Measurements from ENCODE around the gene PLB1.
"Not testable (repeated sequence)": the region's sequence is repeated elsewhere in the genome, so short reads cannot be mapped to it uniquely, and the experiment has no call there.

The PLB1 gene

DNA sequence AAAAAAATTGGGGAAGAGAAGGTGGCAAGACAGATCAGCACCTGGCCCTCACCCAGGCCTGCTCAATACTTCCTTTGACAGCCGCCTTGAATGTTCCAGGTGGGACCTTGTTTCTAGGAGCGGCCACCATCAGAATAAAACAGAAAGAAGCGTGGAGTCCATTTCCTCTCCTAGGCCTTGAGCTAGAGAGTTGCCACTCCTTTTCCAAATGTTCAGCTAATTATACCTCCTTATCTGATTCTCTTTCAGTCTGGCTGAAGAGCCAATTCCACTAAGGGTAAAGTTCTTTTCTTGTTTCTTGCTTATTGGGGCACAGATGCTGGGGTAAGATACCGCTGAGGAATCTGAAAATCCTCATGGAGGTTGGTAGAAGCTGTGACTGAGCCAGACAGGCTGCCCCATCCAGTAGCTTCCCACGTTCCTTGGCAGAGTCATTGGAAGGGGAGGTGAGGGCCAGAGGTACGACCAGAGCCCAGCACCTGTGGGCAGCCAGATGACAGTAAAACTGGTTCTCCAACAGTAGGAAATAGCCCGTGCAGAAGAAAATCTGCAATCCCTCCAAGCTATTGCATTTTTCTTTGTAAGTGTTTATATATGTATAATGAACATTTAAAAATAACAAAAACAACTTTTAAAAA lies 51.5 kb downstream of the PLB1 start:
- Mint-ChIP-seq H3K4me3 (no peak overlapping the region), H3K27me3 (no peaks in the 10 kb centered on the region), H3K4me1 (peaks cover 30% of the 10 kb centered on the region), H3K27ac (peak overlapping the region in 1 of 2 donors; percentile 74), H3K9me3 (no peaks in the 10 kb centered on the region)
- DNase-seq (no peak), ATAC-seq (no peak)

DNA sequence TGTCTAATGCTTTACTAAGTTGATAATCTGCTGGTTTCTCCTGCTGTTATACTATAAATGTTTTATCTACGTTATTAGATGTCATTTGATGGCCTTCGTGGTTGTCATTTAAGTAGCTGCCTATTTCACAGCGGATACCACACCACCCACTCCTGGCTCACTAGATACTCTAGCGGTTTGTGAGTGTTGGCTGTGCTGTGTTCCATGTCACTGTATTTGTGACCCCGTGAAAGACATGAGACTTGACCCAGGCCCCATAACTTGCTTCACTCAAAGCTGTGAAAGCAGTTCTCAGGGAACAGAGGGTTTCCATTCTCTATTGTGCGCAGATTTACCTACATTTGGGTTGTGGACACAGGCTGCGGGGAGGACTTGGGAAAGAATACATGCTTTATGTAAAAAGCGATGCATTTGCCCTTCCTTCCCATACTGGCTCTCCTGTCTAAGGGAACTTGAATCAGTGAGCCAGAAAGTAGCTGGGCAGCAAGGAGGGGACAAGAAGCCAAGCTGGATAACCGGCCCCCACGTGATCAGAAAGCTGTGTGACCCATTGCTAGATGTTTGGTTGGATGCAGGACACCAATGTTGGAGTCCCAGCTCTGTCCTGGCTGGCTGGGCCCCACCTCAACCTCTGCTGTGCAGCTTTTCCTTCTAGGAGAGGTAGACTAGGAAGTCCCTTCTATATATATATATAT lies 52.2 kb downstream of the PLB1 start:
- Mint-ChIP-seq H3K9me3 (no peaks in the 10 kb centered on the region), H3K27me3 (no peaks in the 10 kb centered on the region), H3K4me1 (peaks cover 31% of the 10 kb centered on the region), H3K4me3 (no peak overlapping the region), H3K27ac (no peak overlapping the region)
- DNase-seq (no peak), ATAC-seq (no peak)

DNA sequence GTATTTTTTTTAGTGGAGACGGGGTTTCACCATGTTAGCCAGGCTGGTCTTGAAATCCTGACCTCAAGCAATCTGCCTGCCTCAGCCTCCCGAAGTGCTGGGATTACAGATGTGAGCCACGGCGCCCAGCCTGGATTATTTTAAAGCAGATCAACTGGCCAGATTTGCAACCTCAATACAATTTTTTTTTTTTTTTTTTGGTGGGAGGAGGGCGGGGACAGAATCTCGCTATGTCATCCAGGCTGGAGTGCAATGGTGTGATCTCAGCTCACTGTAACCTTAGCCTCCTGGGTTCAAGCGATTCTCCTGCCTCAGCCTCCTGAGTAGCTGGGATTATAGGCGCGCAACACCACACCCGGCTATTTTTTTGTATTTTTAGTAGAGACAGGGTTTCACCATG lies 54.5 kb downstream of the PLB1 start:
- H3K27ac Mint-ChIP-seq, DNase-seq, H3K27me3 Mint-ChIP-seq, H3K9me3 Mint-ChIP-seq, ATAC-seq, H3K4me3 Mint-ChIP-seq: not testable (repeated sequence)
- H3K4me1 Mint-ChIP-seq = peaks cover 19% of the 10 kb centered on the region

DNA sequence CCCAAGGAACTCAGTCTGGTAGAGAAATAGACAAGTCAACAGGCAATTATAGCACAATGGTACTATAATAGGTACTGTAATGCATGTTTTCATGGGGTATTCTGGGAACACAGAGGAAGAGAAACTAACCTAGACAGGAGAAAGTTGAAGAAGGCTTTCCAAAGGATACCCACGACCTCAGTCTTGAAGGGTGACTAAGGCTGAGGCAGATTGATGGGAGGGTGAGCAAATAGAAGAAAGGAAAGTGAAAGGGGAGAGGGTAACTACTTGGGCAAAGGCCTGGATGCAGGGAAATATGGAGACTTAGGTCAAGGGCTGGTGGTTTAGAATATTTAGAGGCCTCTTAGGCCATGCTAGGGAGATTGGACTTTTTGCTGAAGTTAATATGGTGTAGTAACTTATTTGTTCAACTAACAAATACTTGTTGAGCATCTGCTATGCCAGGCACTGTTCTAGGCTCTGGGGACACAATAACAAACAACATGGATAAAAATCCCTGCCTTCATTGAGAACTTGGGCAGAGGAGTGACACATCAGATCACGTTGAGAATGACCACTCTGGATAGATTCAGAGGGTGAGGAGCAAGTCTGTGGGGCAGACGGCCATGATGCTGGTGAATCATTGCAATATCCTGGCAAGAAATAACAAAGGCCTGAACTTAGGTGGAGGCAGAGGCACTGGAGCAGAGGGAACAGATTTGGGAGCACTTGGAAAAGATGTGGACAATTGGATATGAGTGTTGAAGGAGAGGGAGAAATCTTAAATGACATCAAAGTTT lies 56.4 kb downstream of the PLB1 start:
- H3K27me3 Mint-ChIP-seq = no peaks in the 10 kb centered on the region
- H3K4me3 Mint-ChIP-seq = no peak overlapping the region
- peaks cover 8% of the 10 kb centered on the region for H3K4me1 Mint-ChIP-seq
- H3K27ac Mint-ChIP-seq = no peak overlapping the region
- no peaks in the 10 kb centered on the region for H3K9me3 Mint-ChIP-seq
- DNase-seq = no peak
- no peak for ATAC-seq

DNA sequence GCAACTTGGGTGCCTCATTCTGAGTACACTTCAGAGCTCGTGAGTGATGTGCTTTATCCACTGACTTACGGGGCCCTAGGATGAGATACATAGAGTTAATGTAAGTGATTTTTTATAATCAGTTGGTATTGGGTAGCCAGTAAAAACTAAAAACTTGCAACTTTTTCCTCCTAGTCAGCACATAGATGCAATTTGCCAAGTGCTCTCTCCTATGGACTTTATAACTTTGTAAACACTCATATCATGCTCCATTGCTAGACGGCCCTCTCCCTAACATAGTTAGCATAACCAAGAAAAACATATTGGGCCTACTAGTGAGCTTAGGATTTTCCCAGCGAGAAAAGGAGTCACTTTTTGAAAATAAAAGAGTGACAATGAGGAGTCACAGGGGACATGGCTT lies 60.4 kb downstream of the PLB1 start:
- Mint-ChIP-seq H3K4me1 (peaks cover 8% of the 10 kb centered on the region), H3K27ac (no peak overlapping the region), H3K9me3 (no peaks in the 10 kb centered on the region), H3K27me3 (no peaks in the 10 kb centered on the region), H3K4me3 (no peak overlapping the region)
- DNase-seq (no peak), ATAC-seq (no peak)

DNA sequence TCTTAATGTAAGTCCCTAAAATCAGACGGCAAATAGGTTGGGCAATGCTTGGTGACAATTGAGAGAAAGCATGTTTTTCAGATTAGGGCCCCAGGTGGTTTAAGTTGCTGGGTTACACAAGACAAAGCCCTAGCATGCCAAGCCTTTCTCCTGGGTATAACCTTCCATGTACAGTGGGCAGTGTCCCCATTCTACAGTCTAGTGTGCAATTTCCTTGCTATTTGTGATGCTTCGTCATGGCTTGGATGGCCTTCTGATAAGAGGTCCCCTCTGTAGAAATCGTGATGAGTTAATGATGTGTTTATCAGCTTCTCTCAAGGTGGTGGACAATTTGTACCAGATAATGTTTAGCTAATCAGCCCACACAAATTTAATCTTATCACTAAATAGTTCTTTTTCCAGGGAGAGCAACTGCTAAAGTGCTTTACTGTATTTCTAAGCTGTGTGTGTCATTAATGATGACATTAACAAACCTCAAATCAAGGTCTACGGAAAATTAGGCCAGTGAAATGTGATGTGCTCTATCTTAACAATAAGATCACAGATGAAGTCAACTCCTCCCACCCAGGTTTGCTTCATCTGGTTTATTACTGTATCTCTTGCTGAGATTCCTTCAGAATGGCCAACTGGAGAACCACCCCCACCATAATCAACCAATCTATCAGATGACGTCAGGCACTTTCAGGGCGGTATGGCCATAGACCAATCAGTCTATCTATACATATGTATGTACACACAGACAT lies 61.7 kb downstream of the PLB1 start:
- H3K27ac Mint-ChIP-seq = no peak overlapping the region

DNA sequence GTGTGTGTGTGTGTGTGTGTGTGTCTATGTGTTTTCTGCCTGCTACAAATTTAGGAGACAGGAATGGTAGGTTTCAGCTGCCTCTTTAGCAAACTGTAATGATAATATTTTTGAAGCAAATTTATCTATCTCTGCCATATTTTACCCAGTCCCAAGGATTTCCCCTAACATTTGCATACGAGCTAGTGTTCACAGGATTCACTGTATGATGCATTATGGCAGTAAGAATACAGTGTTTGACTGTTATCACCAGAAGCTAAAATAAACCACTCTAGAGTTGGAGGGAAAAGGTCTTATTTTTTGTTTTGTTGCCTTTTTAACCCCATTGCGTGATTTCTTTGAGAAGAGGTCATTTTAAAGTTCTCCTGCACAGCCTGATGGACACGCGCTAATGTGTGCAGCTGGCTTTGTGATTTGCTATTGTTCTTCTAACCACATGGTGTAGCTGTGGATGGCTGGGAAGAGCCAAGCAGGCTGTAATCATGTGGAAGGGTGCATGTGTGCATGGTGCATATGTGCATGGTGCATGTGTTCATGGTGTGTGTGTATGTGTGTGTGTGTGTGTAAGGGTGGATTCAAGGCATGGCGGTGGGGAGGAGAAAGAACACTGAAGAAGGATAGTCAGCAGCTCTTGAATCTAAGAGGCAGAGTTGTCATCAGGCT lies 62.4 kb downstream of the PLB1 start:
- Mint-ChIP-seq H3K27ac (no peak overlapping the region), H3K27me3 (no peaks in the 10 kb centered on the region), H3K9me3 (no peaks in the 10 kb centered on the region), H3K4me3 (no peak overlapping the region), H3K4me1 (no peaks in the 10 kb centered on the region)
- no peak for DNase-seq
- no peak for ATAC-seq

More for the DNA sequence above, 61.7 kb downstream of the PLB1 start:
- DNase-seq (no peak), ATAC-seq (no peak)
- no peak overlapping the region for H3K4me3 Mint-ChIP-seq
- H3K4me1 Mint-ChIP-seq = no peaks in the 10 kb centered on the region
- no peaks in the 10 kb centered on the region for H3K9me3 Mint-ChIP-seq
- H3K27me3 Mint-ChIP-seq = no peaks in the 10 kb centered on the region

DNA sequence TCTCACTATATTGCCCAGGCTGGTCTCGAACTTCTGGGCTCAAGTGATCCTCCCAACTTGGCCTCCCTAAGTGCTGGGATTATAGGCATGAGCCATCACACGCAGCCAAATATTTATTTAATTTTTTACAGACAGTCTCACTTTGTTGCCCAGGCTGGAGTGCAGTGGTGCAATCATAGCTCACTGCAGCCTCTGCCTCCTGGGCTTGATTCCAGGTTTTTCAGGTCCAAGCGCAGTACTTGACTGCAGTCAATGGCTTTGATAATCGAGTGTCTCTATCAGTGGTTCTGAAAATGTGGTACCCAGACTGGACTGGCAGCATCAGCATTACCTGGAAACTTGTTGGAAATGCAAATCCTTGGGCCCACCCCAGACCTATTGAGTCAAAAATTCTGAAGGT lies 63.1 kb downstream of the PLB1 start:
- no peak for DNase-seq
- no peak overlapping the region for H3K27ac Mint-ChIP-seq

DNA sequence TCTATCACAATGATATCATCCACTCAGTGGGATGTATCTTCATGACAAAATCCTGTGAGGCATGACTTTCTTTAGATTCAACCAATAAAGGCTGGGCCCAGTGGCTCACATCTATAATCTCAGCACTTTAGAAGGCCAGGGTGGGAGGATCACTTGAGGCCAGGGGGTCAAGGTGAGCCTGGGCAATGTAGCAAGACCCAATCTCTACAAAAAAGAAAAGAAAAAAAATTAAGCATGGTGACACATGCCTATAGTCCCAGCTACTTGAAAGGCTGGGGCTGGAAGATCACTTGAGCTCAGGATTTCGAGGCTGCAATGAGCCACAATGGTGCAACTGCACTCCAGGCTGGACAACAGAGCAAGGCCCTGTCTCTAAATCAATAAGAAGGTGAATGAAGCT lies 68.0 kb downstream of the PLB1 start:
- Mint-ChIP-seq H3K27me3 (peaks cover 7% of the 10 kb centered on the region), H3K4me3 (no peak overlapping the region), H3K4me1 (peaks cover 9% of the 10 kb centered on the region), H3K9me3 (no peaks in the 10 kb centered on the region), H3K27ac (no peak overlapping the region)
- no peak for DNase-seq
- no peak for ATAC-seq

More for the DNA sequence above, 63.1 kb downstream of the PLB1 start:
- H3K27me3 Mint-ChIP-seq = no peaks in the 10 kb centered on the region
- no peaks in the 10 kb centered on the region for H3K4me1 Mint-ChIP-seq
- H3K4me3 Mint-ChIP-seq = no peak overlapping the region
- no peak for ATAC-seq
- H3K9me3 Mint-ChIP-seq = no peaks in the 10 kb centered on the region

DNA sequence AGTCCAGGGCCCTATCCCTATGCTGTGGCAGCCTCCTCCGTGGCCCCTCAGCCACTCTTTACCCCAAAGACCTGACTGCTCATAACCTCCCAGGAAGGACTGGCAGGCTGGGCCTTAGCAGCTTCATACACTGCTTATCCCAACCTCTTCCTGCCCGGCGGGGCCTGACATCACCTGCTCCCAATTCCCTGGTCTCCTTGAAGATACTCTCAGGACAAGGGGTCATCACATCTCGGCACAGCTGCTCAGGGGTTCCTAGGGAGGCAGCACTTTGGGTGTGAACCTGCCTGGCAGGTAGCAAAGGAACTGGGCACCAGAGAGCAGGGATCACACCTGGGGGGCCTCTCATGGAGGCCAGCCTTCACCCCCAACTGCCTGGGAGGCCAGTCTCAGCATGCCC lies 68.5 kb downstream of the PLB1 start:
- H3K27me3 Mint-ChIP-seq = peaks cover 7% of the 10 kb centered on the region
- H3K27ac Mint-ChIP-seq = no peak overlapping the region
- ATAC-seq (no peak), DNase-seq (no peak)
- no peaks in the 10 kb centered on the region for H3K9me3 Mint-ChIP-seq
- no peak overlapping the region for H3K4me3 Mint-ChIP-seq
- H3K4me1 Mint-ChIP-seq = peaks cover 9% of the 10 kb centered on the region

DNA sequence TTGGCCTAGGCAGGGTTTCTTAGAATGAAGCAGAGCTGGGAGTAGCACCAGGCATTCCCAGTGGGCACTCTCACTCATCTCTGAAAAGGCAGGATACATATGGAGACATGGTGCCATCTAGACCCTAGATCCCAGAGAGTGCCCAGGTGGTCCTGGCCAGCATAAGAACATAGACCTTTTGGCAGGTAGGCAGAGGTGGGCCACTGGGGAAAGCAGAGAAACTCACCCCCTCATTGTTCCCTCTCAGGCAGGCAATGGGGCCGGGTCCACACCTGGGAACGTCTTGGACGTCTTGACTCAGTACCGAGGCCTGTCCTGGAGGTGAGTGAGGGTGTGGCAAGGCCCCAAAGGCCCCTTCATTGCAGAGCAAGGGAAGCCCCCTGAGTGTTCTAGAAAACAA lies 69.2 kb downstream of the PLB1 start:
- peaks cover 7% of the 10 kb centered on the region for H3K27me3 Mint-ChIP-seq
- no peak overlapping the region for H3K4me3 Mint-ChIP-seq
- no peak for ATAC-seq
- H3K4me1 Mint-ChIP-seq = peaks cover 9% of the 10 kb centered on the region
- H3K27ac Mint-ChIP-seq = no peak overlapping the region
- no peaks in the 10 kb centered on the region for H3K9me3 Mint-ChIP-seq
- DNase-seq = no peak

DNA sequence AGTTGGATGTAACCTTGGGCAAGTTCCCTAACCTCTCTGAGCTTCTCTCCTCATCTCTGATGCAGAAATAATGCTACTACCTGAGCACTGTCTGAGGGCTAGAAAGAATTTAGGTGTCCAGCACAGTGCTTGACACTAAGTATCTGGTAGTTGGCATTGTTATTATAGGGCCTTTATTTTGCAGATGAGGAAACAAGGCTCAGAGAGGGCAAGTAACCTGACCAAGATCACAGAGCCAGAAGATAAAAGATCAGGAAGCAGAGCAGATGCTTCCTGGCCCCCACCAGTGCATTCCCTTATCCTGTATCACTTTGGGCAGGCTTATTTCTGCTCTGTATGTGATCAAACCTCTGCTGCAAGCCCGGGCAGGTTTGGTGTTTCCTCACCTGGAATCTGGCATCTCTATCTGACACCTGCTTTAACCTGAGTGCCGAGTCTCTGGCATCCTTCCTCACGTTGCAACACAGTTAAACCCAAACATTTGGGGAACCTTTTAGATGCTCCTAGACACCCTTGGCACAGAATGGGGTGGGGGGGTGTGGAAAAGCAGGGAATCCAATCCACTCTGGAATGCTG lies 69.9 kb downstream of the PLB1 start:
- peak overlapping the region; percentile 88 for H3K4me3 Mint-ChIP-seq
- DNase-seq (no peak), ATAC-seq (no peak)
- peaks cover 7% of the 10 kb centered on the region for H3K27me3 Mint-ChIP-seq
- no peaks in the 10 kb centered on the region for H3K9me3 Mint-ChIP-seq
- peaks cover 9% of the 10 kb centered on the region for H3K4me1 Mint-ChIP-seq
- H3K27ac Mint-ChIP-seq = no peak overlapping the region

DNA sequence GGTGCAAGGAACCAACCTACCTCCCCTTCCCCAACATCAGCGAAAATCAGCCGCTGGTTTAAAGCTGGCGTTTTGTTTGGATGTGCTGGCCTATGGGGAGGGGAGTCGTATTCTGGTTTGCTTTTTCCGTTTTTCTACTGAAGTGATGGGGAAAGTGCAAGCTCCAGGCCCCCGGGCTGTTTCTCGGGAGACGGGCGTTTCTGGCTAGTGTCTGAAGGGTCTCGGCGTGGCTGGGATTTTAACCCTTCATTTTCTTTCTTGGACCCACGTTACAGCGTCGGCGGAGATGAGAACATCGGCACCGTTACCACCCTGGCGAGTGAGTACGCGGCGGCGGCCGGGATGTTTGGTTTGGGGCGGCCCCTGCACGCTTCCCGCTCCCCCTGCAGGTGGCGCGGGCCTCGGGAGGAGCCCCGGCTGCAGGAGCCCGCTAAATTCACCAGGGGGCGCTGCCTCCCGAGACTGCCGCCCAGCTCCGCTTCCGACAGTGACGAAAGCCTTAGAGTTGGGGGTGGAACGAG lies 70.7 kb downstream of the PLB1 start:
- DNase-seq (peak; percentile 91 to 93), ATAC-seq (peak; percentile 98)
- peaks cover 9% of the 10 kb centered on the region for H3K4me1 Mint-ChIP-seq
- no peaks in the 10 kb centered on the region for H3K9me3 Mint-ChIP-seq
- peaks cover 13% of the 10 kb centered on the region for H3K27me3 Mint-ChIP-seq
- peak overlapping the region; percentile 88 for H3K4me3 Mint-ChIP-seq
- H3K27ac Mint-ChIP-seq = peak overlapping the region; percentile 66 to 82

DNA sequence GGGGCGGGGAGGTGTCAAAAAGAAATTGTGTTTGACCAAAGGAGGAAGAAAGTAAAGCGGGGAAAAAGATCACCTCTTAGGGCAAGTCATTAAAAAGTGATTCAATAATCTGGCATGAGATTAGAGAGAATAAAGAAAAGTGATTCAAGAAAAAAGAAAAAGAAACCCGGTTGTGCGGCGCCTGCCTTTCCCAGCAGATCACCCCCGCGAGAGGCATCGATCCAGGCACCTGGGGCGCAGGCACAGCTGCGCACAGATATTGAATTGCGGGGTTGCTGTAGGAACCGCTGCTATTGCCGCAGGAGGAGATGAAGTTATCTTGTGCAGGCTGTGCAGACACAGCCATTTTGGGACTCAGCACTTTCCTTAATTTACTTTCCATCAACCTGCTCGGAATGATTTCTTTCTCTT lies 71.2 kb downstream of the PLB1 start:
- Mint-ChIP-seq H3K27ac (peak overlapping the region; percentile 57 to 63), H3K27me3 (peaks cover 13% of the 10 kb centered on the region), H3K4me3 (peak overlapping the region; percentile 88), H3K4me1 (peaks cover 9% of the 10 kb centered on the region), H3K9me3 (no peaks in the 10 kb centered on the region)
- ATAC-seq (peak; percentile 56), DNase-seq (peak in 1 of 2 donors; percentile 32)

DNA sequence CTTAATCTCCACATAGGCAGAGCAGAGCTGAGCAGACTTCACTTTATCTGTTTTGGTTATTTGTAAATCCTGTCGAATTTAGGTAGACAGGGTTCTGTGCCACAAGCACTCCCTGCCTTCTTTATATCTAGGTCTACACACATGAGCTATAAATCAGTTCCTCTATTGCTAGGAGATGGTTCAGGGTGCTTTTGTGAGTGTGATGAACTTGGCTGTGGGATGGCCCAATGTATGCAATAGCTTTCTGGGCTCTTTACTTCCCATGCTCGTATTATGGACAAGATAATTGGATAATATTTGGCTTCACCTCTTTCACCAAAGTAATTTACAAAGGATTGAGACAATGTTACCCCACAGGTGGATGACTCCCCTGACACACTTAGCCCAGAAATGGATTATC lies 72.2 kb downstream of the PLB1 start:
- ATAC-seq (no peak), DNase-seq (no peak)
- Mint-ChIP-seq H3K27me3 (peaks cover 13% of the 10 kb centered on the region), H3K27ac (peak overlapping the region in 1 of 2 donors; percentile 58), H3K4me3 (peak overlapping the region; percentile 88), H3K9me3 (no peaks in the 10 kb centered on the region), H3K4me1 (peaks cover 9% of the 10 kb centered on the region)

Data from stimulated activated naive CD8-positive, alpha-beta T cell treated with anti-CD3 and anti-CD28 coated beads, Interleukin-15, amount 100 ng/mL, for 72 hours (primary cell).